ENCODE data around the gene ADCY5.

DNA sequence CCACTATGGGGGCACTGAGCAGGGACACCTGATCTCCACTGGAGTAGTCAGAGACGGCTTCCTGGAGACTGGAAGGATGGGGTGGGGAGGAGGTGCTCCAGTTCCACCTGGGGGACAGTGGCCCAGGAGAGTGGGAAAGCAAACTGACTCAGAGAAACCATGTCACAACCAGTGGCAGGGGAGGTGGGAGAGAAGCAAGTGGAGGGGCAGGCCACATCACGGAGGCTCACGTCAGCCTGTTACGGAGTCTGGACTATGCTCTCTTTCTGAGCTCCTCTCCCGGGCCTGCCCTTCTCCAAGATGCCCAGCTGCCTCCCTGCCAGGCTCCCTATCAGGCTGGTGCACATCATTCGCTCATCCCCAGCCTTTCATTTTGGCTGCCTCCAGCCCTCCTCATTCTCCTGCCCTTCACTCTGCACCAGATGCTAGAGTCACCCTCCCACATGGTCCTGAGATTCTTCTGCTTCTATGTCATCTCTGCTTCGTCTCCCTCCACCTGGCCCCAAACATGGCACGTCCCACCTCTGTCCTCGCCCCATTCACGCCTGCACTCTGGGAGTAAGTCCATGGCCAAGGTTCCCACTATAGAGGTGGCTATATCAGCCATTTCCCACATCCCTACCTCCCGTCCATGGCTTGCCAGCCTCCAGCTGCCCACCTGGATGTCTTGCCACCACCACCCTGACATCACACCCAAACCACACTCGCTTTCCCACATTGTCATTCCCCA, 100.3 kb downstream of the ADCY5 start:
- TF ChIP-seq, protein P1, sequence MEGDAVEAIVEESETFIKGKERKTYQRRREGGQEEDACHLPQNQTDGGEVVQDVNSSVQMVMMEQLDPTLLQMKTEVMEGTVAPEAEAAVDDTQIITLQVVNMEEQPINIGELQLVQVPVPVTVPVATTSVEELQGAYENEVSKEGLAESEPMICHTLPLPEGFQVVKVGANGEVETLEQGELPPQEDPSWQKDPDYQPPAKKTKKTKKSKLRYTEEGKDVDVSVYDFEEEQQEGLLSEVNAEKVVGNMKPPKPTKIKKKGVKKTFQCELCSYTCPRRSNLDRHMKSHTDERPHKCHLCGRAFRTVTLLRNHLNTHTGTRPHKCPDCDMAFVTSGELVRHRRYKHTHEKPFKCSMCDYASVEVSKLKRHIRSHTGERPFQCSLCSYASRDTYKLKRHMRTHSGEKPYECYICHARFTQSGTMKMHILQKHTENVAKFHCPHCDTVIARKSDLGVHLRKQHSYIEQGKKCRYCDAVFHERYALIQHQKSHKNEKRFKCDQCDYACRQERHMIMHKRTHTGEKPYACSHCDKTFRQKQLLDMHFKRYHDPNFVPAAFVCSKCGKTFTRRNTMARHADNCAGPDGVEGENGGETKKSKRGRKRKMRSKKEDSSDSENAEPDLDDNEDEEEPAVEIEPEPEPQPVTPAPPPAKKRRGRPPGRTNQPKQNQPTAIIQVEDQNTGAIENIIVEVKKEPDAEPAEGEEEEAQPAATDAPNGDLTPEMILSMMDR (IDR thresholded peaks at IDR 0.05), result no peak
- no peak for TF ChIP-seq POLR2A (IDR thresholded peaks at IDR 0.05)

All from prostate gland (tissue), 2 donors.